NAMALWA (cell line): Measurements from ENCODE around the gene FUT4.
"Not testable (repeated sequence)": the region's sequence is repeated elsewhere in the genome, so short reads cannot be mapped to it uniquely, and the experiment has no call there.

ENCODE experiments used
- DNase-seq: peaks from one replicate; pipeline ENCODE4 v3.0.0-alpha.2; 2015; ENCODE audit warnings: low spot score

Gene FUT4

DNA sequence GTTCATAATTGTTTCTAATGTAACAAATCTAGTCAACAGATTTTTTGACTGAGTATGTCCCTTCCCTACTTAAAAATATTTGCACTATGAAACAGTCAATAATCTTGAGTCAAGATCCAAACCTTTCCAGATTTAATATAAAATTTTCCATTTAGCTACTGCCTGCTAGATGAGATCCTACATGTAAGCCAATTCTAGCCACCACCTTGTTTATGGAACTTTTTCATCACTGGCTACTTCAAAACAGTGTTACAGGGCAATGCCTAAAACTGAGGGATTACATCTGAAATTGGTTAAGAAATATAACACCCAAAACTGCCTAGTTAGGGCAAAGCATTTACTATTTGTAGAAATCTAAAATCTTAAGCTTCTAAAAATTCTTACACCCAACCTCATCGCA is 10.5 kb upstream of the FUT4 start:
- no peak for DNase-seq

DNA sequence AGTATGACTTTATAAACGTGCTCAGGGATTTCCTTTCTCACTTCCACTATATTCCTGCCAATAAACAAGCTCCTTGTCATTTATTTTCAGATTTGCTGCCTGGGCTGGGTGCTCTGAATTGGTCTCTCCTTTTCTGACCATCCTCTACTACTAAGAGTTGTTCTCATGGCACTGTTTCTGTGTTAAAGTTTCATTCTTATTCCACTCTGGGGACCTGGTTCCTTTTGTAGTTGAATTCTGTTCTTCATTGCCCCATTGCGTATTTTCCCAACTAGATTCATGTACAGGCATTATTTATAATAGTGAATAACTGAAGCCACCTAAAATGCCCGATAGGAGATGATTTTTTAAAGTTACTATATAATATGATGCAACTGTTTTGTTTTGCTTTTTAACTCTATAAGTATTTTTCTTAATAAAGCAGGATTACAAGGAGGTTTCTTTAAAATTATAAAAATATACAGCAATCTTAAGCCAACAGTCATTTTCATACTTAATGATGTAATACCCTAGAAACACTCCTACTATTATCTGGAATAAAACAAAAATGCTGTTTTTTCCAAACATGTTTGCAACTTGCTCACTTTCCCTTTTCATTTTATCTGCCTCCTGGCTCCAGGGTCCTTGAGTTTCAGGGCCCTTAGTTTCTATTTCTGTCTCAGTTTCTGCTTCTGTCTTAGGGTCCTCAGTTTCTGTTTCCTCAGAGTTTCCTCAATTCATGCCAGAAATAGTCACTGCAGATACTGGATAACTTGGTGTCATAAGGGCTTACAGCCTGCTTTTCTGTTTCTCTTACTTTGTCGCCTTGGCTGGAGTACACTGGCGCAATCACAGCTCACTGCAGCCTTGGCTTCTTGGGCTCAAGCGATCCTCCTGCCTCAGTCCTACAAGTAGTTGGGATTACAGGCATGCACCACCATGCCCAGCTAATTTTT is 9.8 kb upstream of the FUT4 start:
- DNase-seq: no peak

DNA sequence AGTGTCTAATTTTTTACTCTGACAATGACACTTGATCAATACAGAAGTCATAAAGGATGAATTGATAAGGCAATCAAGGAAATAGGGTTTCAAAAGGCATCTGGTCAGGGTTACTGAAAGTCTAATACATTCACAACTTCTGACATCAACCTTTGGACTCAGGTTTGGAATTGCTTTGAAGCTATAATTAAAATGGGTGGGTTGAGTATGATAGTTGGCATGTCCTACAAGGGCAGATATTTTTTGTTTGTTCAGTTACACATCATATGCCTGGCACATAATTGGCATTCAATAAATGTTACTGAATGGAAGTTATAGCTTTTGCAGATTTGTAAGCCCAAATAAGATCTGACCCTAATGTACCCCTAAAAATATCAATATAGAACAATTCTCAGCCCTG is 7.3 kb upstream of the FUT4 start:
- DNase-seq: no peak

DNA sequence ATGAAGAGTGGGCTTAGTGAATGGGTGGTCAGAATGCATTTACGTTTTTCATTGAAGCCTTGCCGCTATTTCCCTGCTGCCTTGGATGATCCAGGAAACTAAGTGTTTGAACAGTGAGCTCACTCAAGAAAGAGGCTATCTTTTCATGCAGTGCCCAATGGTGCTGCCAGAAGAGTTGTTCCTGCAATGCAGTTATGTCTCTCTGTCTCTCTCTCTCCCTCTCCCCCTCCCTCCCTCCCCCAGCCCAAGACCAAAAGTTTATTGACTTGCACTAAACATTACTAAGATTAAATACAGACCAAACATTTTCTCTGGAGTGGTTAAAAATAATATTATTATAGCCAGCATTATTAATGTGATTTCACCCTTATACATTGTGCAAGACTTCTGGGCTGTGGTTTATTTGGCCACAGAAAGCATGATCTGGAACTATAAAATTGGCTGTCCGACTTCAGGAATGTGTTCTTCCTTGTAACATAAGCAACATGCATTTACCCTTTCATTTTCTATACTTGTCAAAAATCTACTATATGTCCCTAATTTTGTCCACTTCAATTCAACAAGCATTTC is 6.6 kb upstream of the FUT4 start:
- DNase-seq: no peak

DNA sequence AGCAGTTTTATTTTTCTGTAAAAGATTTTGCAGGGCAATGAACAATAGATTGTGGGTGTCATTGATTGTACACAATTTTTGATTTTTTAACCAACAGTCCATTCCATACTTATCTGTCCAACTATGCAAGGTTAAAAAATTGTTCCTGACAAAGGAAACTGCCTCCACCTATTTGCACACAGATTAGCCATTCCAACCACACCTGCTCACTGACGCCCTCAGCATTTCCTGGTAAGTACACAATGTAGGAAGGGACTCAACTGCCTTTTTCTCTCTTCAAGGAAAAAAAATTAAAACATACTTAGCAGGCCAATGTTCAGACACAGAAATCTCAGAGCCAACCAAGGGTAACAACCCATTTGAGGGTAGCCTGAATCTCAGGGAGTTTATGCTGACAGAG is 4.3 kb upstream of the FUT4 start:
- DNase-seq: no peak

DNA sequence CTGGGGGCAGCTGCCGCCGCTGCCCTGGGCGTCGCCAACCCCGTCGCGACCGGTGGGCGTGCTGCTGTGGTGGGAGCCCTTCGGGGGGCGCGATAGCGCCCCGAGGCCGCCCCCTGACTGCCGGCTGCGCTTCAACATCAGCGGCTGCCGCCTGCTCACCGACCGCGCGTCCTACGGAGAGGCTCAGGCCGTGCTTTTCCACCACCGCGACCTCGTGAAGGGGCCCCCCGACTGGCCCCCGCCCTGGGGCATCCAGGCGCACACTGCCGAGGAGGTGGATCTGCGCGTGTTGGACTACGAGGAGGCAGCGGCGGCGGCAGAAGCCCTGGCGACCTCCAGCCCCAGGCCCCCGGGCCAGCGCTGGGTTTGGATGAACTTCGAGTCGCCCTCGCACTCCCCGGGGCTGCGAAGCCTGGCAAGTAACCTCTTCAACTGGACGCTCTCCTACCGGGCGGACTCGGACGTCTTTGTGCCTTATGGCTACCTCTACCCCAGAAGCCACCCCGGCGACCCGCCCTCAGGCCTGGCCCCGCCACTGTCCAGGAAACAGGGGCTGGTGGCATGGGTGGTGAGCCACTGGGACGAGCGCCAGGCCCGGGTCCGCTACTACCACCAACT is 1.0 kb downstream of the FUT4 start:
- no peak for DNase-seq

DNA sequence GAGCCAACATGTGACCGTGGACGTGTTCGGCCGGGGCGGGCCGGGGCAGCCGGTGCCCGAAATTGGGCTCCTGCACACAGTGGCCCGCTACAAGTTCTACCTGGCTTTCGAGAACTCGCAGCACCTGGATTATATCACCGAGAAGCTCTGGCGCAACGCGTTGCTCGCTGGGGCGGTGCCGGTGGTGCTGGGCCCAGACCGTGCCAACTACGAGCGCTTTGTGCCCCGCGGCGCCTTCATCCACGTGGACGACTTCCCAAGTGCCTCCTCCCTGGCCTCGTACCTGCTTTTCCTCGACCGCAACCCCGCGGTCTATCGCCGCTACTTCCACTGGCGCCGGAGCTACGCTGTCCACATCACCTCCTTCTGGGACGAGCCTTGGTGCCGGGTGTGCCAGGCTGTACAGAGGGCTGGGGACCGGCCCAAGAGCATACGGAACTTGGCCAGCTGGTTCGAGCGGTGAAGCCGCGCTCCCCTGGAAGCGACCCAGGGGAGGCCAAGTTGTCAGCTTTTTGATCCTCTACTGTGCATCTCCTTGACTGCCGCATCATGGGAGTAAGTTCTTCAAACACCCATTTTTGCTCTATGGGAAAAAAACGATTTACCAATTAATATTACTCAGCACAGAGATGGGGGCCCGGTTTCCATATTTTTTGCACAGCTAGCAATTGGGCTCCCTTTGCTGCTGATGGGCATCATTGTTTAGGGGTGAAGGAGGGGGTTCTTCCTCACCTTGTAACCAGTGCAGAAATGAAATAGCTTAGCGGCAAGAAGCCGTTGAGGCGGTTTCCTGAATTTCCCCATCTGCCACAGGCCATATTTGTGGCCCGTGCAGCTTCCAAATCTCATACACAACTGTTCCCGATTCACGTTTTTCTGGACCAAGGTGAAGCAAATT is 1.8 kb downstream of the FUT4 start:
- no peak for DNase-seq

DNA sequence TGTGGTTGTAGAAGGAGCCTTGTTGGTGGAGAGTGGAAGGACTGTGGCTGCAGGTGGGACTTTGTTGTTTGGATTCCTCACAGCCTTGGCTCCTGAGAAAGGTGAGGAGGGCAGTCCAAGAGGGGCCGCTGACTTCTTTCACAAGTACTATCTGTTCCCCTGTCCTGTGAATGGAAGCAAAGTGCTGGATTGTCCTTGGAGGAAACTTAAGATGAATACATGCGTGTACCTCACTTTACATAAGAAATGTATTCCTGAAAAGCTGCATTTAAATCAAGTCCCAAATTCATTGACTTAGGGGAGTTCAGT is 2.4 kb downstream of the FUT4 start:
- DNase-seq: no peak

DNA sequence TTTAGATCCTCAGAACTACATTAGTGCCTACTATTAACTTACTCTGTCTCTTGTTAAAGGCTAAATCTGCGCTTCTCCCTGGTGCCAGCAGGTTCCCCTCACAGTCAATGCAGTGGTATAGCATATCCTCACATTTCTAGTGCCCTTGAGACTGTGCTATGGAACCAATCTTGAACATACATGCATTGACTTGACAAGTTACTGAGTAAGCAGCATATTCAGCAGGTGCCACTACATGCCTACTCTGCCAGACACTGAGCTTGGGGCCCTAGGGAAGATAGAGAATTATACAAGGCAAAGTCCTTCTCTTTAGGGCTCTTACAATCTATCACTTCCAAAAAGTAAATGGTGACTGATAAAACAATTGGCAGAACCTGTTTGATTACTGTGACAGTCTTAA is 3.2 kb downstream of the FUT4 start:
- DNase-seq: no peak

DNA sequence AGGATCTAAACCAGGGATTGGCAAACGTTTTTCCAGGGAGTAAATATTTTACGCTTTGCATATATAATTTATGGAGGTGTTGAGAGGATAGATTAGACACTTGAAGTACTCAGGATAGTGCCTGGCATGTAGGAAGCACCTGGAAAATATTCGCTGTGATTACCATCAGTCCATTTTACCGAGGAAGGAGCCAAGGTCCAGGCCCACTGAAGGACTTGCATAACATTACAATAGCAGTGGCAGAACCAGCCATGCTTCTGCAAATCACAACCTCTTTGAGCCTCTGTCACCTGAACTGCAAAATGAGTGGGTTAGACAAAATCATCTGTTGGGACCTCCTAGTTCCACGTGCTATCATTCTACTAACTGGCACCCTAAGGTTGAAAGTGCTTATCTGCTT is 5.4 kb downstream of the FUT4 start:
- no peak for DNase-seq

DNA sequence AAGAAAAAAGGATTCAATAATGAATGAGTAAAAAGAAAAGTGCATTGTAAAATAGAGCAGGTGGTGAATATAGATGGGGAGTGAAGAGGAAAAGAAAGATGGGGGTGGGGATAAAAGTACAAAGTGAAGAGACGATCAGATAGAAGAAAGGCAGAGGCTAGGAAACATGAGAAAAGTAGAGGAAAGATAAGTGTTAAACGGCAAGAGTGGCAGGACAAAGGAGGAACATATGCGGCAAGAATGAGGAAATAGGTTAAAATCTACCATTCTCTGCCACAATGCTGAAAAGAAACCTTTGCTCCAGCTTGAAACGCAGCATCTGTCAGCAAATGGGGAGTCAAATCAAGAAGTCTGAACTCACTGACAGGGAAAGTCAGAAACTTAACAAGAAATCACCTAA is 6.8 kb downstream of the FUT4 start:
- no peak for DNase-seq

DNA sequence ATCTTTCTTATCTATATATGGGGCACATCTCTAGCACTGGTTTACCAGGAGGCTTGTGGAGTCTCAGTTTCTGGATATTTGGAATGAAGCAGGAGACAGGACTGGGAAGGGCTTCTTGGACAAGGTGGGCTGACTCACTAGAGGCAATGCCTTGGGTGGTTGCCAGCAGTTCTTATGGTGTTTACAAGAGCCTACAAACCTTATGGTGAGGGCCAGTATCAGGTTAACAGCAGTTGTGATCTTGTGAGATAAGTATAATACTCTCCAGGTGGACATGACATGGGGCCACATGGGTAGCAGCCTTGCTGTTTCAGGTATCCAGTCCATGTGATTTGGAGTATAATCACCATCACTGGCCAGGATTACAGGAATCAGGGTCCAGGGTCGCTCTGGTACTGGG is 10.2 kb downstream of the FUT4 start:
- no peak for DNase-seq

DNA sequence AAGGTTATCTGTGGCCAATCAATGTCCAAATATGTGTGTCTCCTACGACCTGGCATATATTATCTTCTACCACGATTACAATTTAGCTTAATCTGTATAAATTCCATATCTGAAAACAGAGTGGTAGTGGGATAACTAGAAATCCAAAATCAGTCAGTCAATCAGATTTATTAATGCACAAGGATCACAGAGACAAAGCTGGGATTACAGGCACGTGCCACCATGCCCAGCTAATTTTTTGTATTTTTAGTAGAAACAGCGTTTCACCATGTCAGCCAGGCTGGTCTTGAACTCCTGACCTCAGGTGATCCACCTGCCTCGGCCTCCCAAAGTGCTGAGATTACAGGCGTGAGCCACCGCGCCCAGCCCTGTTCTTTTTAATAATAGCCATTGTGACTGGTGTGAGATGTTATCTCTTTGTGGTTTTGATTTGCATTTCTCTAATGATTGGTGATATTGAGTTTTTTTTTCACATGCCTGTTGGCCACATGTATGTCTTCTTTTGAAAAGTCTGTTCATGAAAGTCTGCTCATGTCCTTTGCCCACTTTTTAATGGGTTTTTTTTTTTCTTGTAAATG is 12.1 kb downstream of the FUT4 start:
- DNase-seq: not testable (repeated sequence)

DNA sequence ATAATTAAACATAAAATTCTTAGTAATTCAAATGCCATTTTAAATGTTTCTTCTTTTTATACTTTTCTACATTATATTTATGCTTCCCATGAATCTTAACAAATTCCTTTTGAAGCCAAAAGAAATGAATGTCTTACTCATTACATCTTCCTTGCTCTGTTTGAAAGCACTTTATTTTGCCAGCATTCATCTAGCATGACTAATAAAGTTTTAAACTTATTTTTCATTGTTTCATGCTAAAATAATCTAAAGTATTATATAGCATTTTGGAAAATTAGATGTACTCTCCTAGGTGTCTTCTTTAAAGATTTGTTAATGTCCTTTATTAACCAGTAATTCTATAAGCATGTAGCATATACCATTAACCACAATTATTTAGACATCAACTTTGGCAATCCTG is 13.7 kb downstream of the FUT4 start:
- DNase-seq: no peak

DNA sequence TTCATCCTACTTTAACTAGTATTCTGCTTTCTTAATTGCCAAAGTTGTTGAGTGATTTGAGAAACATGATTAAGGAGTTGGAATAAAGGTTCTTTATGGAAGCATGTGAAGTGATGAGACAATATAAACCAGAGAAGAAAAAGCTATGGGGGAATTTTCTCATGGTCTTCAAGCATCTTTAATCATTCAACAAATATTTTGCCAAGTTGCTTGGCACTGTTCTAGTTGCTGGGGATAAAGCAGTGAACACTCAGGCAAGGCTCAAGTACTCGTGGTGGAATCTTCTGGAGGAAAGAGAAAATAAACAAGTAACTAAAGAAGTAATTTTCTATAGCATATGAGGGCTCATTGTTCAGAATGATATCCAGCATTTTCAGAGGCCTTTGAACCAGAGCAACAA is 14.3 kb downstream of the FUT4 start:
- no peak for DNase-seq

DNA sequence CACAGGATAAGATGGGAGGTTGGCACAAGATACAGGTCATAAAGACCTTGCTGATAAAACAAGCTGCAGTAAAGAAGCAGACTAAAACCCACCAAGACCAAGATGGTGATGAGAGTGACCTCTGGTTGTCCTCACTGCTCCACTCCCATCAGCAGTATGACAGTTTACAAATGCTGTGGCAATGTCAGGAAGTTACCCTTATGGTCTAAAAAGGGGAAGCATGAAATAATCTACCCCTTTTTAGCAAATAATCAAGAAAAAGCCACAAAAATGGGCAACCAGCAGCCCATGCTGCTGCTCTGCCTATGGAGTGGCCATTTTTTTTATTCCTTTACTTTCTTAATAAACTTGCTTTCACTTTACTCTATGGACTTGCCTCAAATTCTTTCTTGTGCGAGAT is 14.7 kb downstream of the FUT4 start:
- DNase-seq: no peak

DNA sequence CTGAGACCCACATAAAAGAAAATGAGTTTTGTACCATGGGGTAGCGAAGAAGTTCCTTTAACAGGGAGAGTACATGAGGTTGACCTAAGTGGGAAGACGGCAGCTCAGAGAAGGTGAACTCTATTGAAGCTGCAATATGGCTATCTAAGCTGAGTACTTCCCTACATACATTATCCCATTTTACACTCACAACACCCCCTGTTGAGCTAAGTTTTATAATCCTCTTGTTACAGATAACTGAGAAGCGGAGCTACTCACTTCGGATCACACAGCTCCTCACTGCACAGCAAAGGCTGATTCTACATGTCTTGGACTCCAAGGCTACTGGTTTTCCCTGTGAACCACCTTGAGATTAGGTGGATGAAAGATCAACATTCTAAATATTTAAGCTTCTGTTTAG is 15.2 kb downstream of the FUT4 start:
- DNase-seq: no peak

DNA sequence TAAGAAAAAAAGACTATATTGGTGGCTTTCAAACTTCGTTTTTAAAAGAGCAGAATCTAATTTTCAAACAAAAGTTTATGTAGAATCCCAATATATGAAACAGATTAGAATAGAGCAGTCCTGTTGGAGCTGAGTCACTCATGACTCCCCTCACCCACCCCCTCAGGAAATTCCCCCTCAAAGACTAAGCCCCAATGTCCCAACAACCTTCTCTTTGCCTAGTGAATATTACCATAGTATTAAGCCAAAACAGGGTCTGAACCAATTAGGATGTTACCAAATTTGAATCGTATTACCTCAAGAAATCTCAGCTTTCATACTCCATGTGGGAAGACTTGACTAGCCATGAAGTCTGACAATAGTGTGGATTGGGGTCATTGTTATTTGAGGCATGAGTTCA is 15.6 kb downstream of the FUT4 start:
- DNase-seq: no peak

DNA sequence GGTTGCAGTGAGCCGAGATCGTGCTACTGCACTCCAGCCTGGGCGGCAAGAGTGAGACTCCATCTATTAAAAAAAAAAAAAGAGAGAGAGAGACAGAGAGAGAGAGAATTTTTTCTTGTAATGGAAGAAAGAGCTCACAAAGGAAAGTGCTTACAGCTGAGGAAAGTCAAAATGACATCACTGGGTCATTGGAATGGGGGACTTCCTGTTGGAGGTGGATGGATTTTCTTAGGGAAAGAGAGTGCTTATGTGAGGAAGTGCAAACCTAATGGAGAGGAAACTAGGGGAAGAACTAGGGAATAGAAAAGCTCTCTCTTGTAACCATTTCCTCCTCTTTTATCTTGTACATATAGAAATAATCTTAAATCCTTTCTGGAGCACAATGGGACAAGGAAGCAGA is 17.1 kb downstream of the FUT4 start:
- no peak for DNase-seq

DNA sequence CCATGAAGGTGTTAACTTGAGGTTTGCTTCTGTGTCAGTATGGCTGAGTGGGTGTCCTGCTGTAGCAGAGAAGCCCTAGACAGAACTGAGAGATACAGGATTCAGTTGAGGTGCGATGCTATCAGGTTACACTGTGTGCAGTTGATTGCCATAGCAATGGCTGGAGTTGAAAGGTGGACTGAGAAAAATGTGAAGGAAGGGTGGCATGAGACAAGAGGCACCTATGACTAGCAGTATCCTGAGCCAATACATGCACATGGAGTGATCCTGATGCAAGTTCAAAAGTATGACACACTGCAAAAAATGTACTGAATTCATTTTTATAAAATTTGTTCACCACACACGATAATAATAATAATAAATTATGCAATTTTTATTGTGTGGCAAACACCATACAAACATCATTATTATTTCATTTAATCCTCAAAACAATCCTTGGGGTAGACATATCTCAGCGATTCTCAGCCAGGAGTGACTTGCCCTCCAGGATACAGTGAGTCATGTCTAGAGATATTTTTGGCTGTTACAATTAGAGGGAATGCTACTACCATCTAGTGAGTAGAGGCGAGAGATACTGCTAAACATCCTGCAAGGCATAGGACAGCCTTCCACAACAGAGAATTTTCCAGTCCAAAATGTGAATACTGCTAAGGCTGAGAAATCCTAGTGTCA is 19.6 kb downstream of the FUT4 start:
- no peak for DNase-seq

DNA sequence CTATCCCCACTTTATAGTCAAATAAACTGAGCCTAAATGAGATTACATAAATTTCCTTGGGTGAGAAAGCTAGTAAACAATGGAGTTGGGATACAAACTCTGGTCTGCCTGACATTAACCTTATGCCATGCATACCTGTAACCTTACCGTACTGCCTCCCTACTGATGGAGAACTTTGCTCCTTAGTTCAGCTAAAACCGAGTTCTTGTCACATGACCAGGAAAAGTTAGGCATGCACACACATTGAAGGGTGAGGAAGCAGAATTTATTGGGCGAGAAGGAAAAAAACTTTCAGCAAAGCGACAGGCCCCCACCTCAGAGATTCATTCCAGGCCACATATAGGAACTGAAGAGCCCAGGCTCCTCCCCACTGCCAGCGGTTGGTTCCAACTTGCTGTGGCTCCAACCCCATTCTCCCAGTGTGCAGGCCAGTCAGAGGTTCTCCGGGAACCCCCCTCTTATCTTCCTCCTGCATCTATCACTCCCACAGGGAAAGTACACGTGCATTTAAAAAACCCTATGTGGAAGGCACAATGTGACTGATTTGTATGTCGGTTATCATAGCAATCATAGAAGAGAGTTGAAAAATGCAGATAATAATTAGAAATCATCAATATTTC is 20.2 kb downstream of the FUT4 start:
- no peak for DNase-seq
